Measurements from ENCODE around the gene PTGFRN. TPM values are rescaled to one million over a fixed set of nuclear protein-coding genes. Genes with fewer than 3 reads are reported as not detected.

PTGFRN gene
- total RNA-seq, 1 donor from 2014 or later: 111 TPM

- no peak for TF ChIP-seq CTCF (IDR thresholded peaks at IDR 0.05; ENCODE audit: borderline replicate concordance)
- H3K4me1 ChIP-seq: no peaks in the 10 kb centered on the region
- no peaks in the 10 kb centered on the region for H3K36me3 ChIP-seq
- H3K4me3 ChIP-seq: no peak overlapping the region
- intact Hi-C loops (cut with micrococcal nuclease): no loop called here
- peaks cover 3% of the 10 kb centered on the region for H3K9me3 ChIP-seq (replicated peaks)
- no peaks in the 10 kb centered on the region for H3K27me3 ChIP-seq (ENCODE audit: low read depth)
- no peak overlapping the region for H3K27ac ChIP-seq (replicated peaks)
- DNase-seq: no peak
Measured at GRCh38 chr1:116997636-116998035, 87.9 kb downstream of the PTGFRN start.

GRCh38 chr1:116999596-116999995, 89.9 kb downstream of the PTGFRN start:
- Histone ChIP-seq H3K27ac (replicated peaks) (no peak overlapping the region), H3K4me3 (no peak overlapping the region), H3K36me3 (no peaks in the 10 kb centered on the region), H3K9me3 (replicated peaks) (no peaks in the 10 kb centered on the region), H3K4me1 (no peaks in the 10 kb centered on the region), H3K27me3 (ENCODE audit: low read depth) (no peaks in the 10 kb centered on the region)
- no peak for DNase-seq
- no peak for TF ChIP-seq CTCF (IDR thresholded peaks at IDR 0.05; ENCODE audit: borderline replicate concordance)
- intact Hi-C loops (cut with micrococcal nuclease): no loop called here

- Histone ChIP-seq H3K9me3 (replicated peaks) (no peaks in the 10 kb centered on the region), H3K4me3 (no peak overlapping the region), H3K27me3 (ENCODE audit: low read depth) (no peaks in the 10 kb centered on the region), H3K27ac (replicated peaks) (no peak overlapping the region), H3K36me3 (no peaks in the 10 kb centered on the region), H3K4me1 (no peaks in the 10 kb centered on the region)
- intact Hi-C loops (cut with micrococcal nuclease): no loop called here
- DNase-seq: no peak
- no peak for TF ChIP-seq CTCF (IDR thresholded peaks at IDR 0.05; ENCODE audit: borderline replicate concordance)
Measured at GRCh38 chr1:117000142-117000541, 90.4 kb downstream of the PTGFRN start.

- H3K27me3 ChIP-seq (ENCODE audit: low read depth): no peaks in the 10 kb centered on the region
- no peaks in the 10 kb centered on the region for H3K36me3 ChIP-seq
- DNase-seq: no peak
- intact Hi-C loops (cut with micrococcal nuclease): no loop called here
- H3K4me1 ChIP-seq: peaks cover 7% of the 10 kb centered on the region
- no peak within 1 kb of the TSS for H3K27ac ChIP-seq (replicated peaks)
- no peaks in the 10 kb centered on the region for H3K9me3 ChIP-seq (replicated peaks)
- no peak within 1 kb of the TSS for H3K4me3 ChIP-seq
- TF ChIP-seq CTCF (IDR thresholded peaks at IDR 0.05; ENCODE audit: borderline replicate concordance): no peak
Measured at GRCh38 chr1:117001254-117001927, 91.7 kb downstream of the PTGFRN start, which contains the start of gene CD101. TSS of gene CD101 (plus strand) at chr1:117001760. CDS start at chr1:117001818, 58 bp downstream.

GRCh38 chr1:117003223-117003875, 93.6 kb downstream of the PTGFRN start:
- intact Hi-C loops (cut with micrococcal nuclease): no loop called here
- no peak for DNase-seq
- Histone ChIP-seq H3K36me3 (no peaks in the 10 kb centered on the region), H3K4me1 (peaks cover 7% of the 10 kb centered on the region), H3K4me3 (no peak overlapping the region), H3K27me3 (ENCODE audit: low read depth) (no peaks in the 10 kb centered on the region), H3K9me3 (replicated peaks) (no peaks in the 10 kb centered on the region), H3K27ac (replicated peaks) (no peak overlapping the region)
- TF ChIP-seq CTCF (IDR thresholded peaks at IDR 0.05; ENCODE audit: borderline replicate concordance): no peak
